ENCODE measurements around the gene TBX15.

TBX15 gene

GRCh38 chr1:118988186-118989005, at the start of gene TBX15:
Gene TBX15, minus strand, starts transcription at chr1:118988343. Its CDS starts 548 bp downstream, at chr1:118987795.
- DNase-seq (ENCODE audit: low spot score): no peak

- DNase-seq (ENCODE audit: low spot score): no peak
Observed at GRCh38 chr1:119034359-119034758, 46.2 kb upstream of the TBX15 start.

GRCh38 chr1:119032986-119033385, 44.8 kb upstream of the TBX15 start:
- no peak for DNase-seq (ENCODE audit: low spot score)

GRCh38 chr1:119027759-119028158, 39.6 kb upstream of the TBX15 start:
- DNase-seq (ENCODE audit: low spot score): no peak

GRCh38 chr1:119026956-119027355, 38.8 kb upstream of the TBX15 start:
- DNase-seq (ENCODE audit: low spot score): no peak

GRCh38 chr1:119015547-119015946, 27.4 kb upstream of the TBX15 start:
- DNase-seq (ENCODE audit: low spot score): no peak

GRCh38 chr1:119012383-119012782, 24.2 kb upstream of the TBX15 start:
- DNase-seq (ENCODE audit: low spot score): no peak

- no peak for DNase-seq (ENCODE audit: low spot score)
Observed at GRCh38 chr1:119011706-119012105, 23.6 kb upstream of the TBX15 start.

- DNase-seq (ENCODE audit: low spot score): no peak
Observed at GRCh38 chr1:119011116-119011515, 23.0 kb upstream of the TBX15 start.

GRCh38 chr1:119010201-119010600, 22.1 kb upstream of the TBX15 start:
- no peak for DNase-seq (ENCODE audit: low spot score)

- DNase-seq (ENCODE audit: low spot score): no peak
Observed at GRCh38 chr1:119009312-119009655, 21.1 kb upstream of the TBX15 start.

- no peak for DNase-seq (ENCODE audit: low spot score)
Observed at GRCh38 chr1:119008483-119009311, 20.6 kb upstream of the TBX15 start.

GRCh38 chr1:119007670-119008482, 19.7 kb upstream of the TBX15 start:
- DNase-seq (ENCODE audit: low spot score): no peak

- no peak for DNase-seq (ENCODE audit: low spot score)
Observed at GRCh38 chr1:119007339-119007669, 19.2 kb upstream of the TBX15 start.

- DNase-seq (ENCODE audit: low spot score): no peak
Observed at GRCh38 chr1:119006406-119007279, 18.5 kb upstream of the TBX15 start.

- DNase-seq (ENCODE audit: low spot score): no peak
Observed at GRCh38 chr1:119005724-119006405, 17.7 kb upstream of the TBX15 start.

- DNase-seq (ENCODE audit: low spot score): no peak
Observed at GRCh38 chr1:119004781-119005180, 16.6 kb upstream of the TBX15 start.

- no peak for DNase-seq (ENCODE audit: low spot score)
Observed at GRCh38 chr1:119004129-119004527, 16.0 kb upstream of the TBX15 start.

GRCh38 chr1:119003413-119004128, 15.4 kb upstream of the TBX15 start:
- DNase-seq (ENCODE audit: low spot score): no peak

GRCh38 chr1:119002028-119002686, 14.0 kb upstream of the TBX15 start:
- DNase-seq (ENCODE audit: low spot score): no peak

All from hematopoietic multipotent progenitor cell treated with erythropoietin and hydrocortisone succinate and interleukin-3 and kit ligand, for 15 days (in vitro differentiated cells).